SK-N-SH (cell line): Measurements from ENCODE around the gene SPATS1. TPM values are rescaled to one million over a fixed set of nuclear protein-coding genes. Genes with fewer than 3 reads are reported as not detected.

Experiments
- CTCF ChIA-PET: fragments of 300-600, 350-600 bp; formaldehyde crosslinking; extraction: SDS; loops from one replicate; lab custom pipeline; 2021; lab: Yijun Ruan, JAX
- POLR2A ChIA-PET: fragments of 350-600 bp; sonication (Branson Sonifier 250); formaldehyde crosslinking; extraction: SDS; loops from one replicate; lab custom pipeline; 2020; ENCODE audit warnings: antibody characterized with exemption, inconsistent platforms; lab: Yijun Ruan, JAX
- DNase-seq: peaks from one replicate; pipeline ENCODE4 v3.0.0; 2012
- H2AFZ ChIP-seq: fragments of 200-600 bp; sonication (generic); 2 replicates; pipeline ENCODE4 v1.8.1; 2016; ENCODE audit warnings: antibody characterized with exemption, mild to moderate bottlenecking, low read depth
- H3F3A ChIP-seq: fragments of 200-600 bp; sonication (generic); replicated peaks from 2 replicates; pipeline ENCODE3; 2016; ENCODE audit warnings: antibody characterized with exemption, mild to moderate bottlenecking; ENCODE audit not compliant: insufficient read depth
- H3K27ac ChIP-seq, 2 experiments: fragments of 200-500 bp in 1 of 2; fragments of 200-600 bp in 1 of 2; sonication (Bioruptor generic) in 1 of 2; sonication (generic), shearing (Covaris generic) in 1 of 2; 2 replicates each; pipeline versions ENCODE4 v1.5.1 to v1.6.1; 2014 to 2016; ENCODE audit warnings: low read depth in 2 of 2, inconsistent platforms in 1 of 2, low read length in 1 of 2, mild to moderate bottlenecking in 1 of 2, mixed read lengths in 1 of 2
- H3K27me3 ChIP-seq: fragments of 200-600 bp; sonication (generic), shearing (Covaris generic); 2 replicates; pipeline ENCODE4 v1.6.1; 2016; ENCODE audit warnings: mixed run types; ENCODE audit not compliant: insufficient read depth
- H3K36me3 ChIP-seq, 2 experiments: fragments of 200-500 bp in 1 of 2; fragments of 200-600 bp in 1 of 2; sonication (Bioruptor generic) in 1 of 2; sonication (generic) in 1 of 2; replicated peaks in 1 of 2; 2 replicates each; pipeline versions ENCODE3 to v1.5.1; 2014 to 2016; ENCODE audit warnings: low read length in 1 of 2, mild to moderate bottlenecking in 1 of 2; ENCODE audit not compliant: insufficient read depth in 2 of 2, control insufficient read depth in 1 of 2
- H3K4me1 ChIP-seq, 2 experiments: fragments of 200-500 bp in 1 of 2; fragments of 200-600 bp in 1 of 2; sonication (Bioruptor generic) in 1 of 2; sonication (generic), shearing (Covaris generic) in 1 of 2; 2 replicates each; pipeline versions ENCODE4 v1.5.1 to v1.6.1; 2014 to 2016; ENCODE audit warnings: low read depth in 1 of 2, low read length in 1 of 2, mixed run types in 1 of 2; ENCODE audit not compliant: insufficient read depth in 2 of 2, control insufficient read depth in 1 of 2
- H3K4me2 ChIP-seq: fragments of 200-600 bp; sonication (generic), shearing (Covaris generic); 2 replicates; pipeline ENCODE4 v1.6.1; 2017; ENCODE audit warnings: mixed run types
- H3K4me3 ChIP-seq, 2 experiments: fragments of 200-500 bp in 1 of 2; fragments of 200-600 bp in 1 of 2; sonication (Bioruptor generic) in 1 of 2; sonication (generic), shearing (Covaris generic) in 1 of 2; 2 replicates each; pipeline versions ENCODE4 v1.5.1 to v1.8.1; 2014 to 2016; ENCODE audit warnings: low read depth in 2 of 2, inconsistent platforms in 1 of 2, low read length in 1 of 2, mild to moderate bottlenecking in 1 of 2, mixed read lengths in 1 of 2, moderate library complexity in 1 of 2
- H3K79me2 ChIP-seq: fragments of 200-600 bp; sonication (generic); 2 replicates; pipeline ENCODE4 v1.8.1; 2017; ENCODE audit warnings: mild to moderate bottlenecking; ENCODE audit not compliant: insufficient read depth
- H3K9ac ChIP-seq: fragments of 200-600 bp; sonication (generic); 2 replicates; pipeline ENCODE4 v1.6.1; 2017; ENCODE audit warnings: mixed run types
- H3K9me2 ChIP-seq: fragments of 200-600 bp; sonication (generic); 2 replicates; pipeline ENCODE4 v1.6.1; 2017; ENCODE audit warnings: mixed run types
- H3K9me3 ChIP-seq: fragments of 200-600 bp; sonication (generic); 2 replicates; pipeline ENCODE4 v1.6.1; 2017; ENCODE audit warnings: mixed run types, mild to moderate bottlenecking, moderate library complexity
- H4K20me1 ChIP-seq: fragments of 200-600 bp; sonication (generic); 2 replicates; pipeline ENCODE4 v1.6.1; 2017; ENCODE audit warnings: mild to moderate bottlenecking, mixed run types; ENCODE audit not compliant: insufficient read depth
- CHD2 ChIP-seq: fragments of 150-350 bp; IDR thresholded peaks from 2 replicates; pipeline ENCODE4 v1.6.1; 2018; ENCODE audit warnings: low read length; ENCODE audit not compliant: partially characterized antibody
- EP300 ChIP-seq, 2 experiments: IDR thresholded peaks; 2 replicates each; pipeline versions ENCODE4 v1.4.0 to v1.6.1; 2012; ENCODE audit warnings: borderline replicate concordance in 1 of 2, low read depth in 1 of 2, low read length in 1 of 2
- FOXJ3 ChIP-seq: sonication (generic); formaldehyde crosslinking; IDR thresholded peaks from 2 replicates; pipeline ENCODE4 v1.5.1; 2020; ENCODE audit warnings: mild to moderate bottlenecking, missing genetic modification reagents
- FOXM1 ChIP-seq: IDR thresholded peaks from 2 replicates; pipeline ENCODE4 v1.4.0; 2012; ENCODE audit warnings: low read depth, mild to moderate bottlenecking
- IRF3 ChIP-seq: fragments of 150-350 bp; IDR thresholded peaks from 2 replicates; pipeline ENCODE4 v1.6.1; 2016; ENCODE audit warnings: mild to moderate bottlenecking, low read depth, low read length
- JUND ChIP-seq: IDR thresholded peaks from 2 replicates; pipeline ENCODE4 v1.4.0; 2012
- MAX ChIP-seq: IDR thresholded peaks from 2 replicates; pipeline ENCODE4 v1.4.0; 2012; ENCODE audit warnings: low read depth
- MEF2A ChIP-seq: IDR thresholded peaks from 2 replicates; pipeline ENCODE4 v1.4.0; 2012; ENCODE audit warnings: low read depth, borderline replicate concordance
- MXI1 ChIP-seq: IDR thresholded peaks from 2 replicates; pipeline ENCODE4 v1.6.1; 2012; ENCODE audit warnings: mild to moderate bottlenecking, low read depth, low read length, improper control_type of control experiment
- NFIC ChIP-seq: IDR thresholded peaks from 2 replicates; pipeline ENCODE4 v1.4.0; 2012; ENCODE audit warnings: borderline replicate concordance
- NRF1 ChIP-seq: IDR thresholded peaks from 2 replicates; pipeline ENCODE4 v1.6.1; 2012; ENCODE audit warnings: low read depth, mild to moderate bottlenecking, low read length
- PBX3 ChIP-seq: IDR thresholded peaks from 2 replicates; pipeline ENCODE4; 2012
- RAD21 ChIP-seq: IDR thresholded peaks from 2 replicates; pipeline ENCODE4 v1.6.1; 2012; ENCODE audit warnings: mild to moderate bottlenecking, low read length
- RCOR1 ChIP-seq: fragments of 150-350 bp; IDR thresholded peaks from 2 replicates; pipeline ENCODE4 v1.6.1; 2017; ENCODE audit warnings: antibody characterized with exemption, low read length
- RFX5 ChIP-seq: IDR thresholded peaks from 2 replicates; pipeline ENCODE4 v1.6.1; 2012; ENCODE audit warnings: mild to moderate bottlenecking, improper control_type of control experiment, low read length
- SIN3A ChIP-seq: IDR thresholded peaks from 2 replicates; pipeline ENCODE4 v1.6.1; 2012; ENCODE audit warnings: low read depth, mild to moderate bottlenecking, low read length, moderate library complexity, borderline replicate concordance
- TEAD4 ChIP-seq: IDR thresholded peaks from 2 replicates; pipeline ENCODE4 v1.4.0; 2012; ENCODE audit warnings: mild to moderate bottlenecking, borderline replicate concordance; ENCODE audit not compliant: insufficient read depth
- WGBS: methylation state at CpG from one replicate; pipeline ENCODE4 v1.1.6; 2017; ENCODE audit warnings: low lambda C conversion rate; 5-methylcytosine and 5-hydroxymethylcytosine counted together
- polyA plus RNA-seq, 3 experiments: library from polyadenylated mRNA; depleted of rRNA; stranded (reverse); fragments of >200 nt; gene quantifications; 2 replicates each; pipeline ENCODE4 v1.2.3, GENCODE V29; 2012

SPATS1 gene
- polyA plus RNA-seq, 1 of the 3 experiments (the other 2 are of a cell fraction), result not detected

- DNase-seq, result no peak
- Histone ChIP-seq H3F3A (no peaks in the 10 kb centered on the region), H3K36me3 (no peaks in the 10 kb centered on the region), H3K4me2 (no peak overlapping the region), H3K4me1 (peaks cover 0 to 11% of the 10 kb centered on the region in 2 experiments; a peak in 1 of 4 replicates), H3K27me3 (peaks cover 22% of the 10 kb centered on the region), H2AFZ (no peak overlapping the region), H3K79me2 (no peaks in the 10 kb centered on the region), H3K27ac (no peak overlapping the region), H4K20me1 (no peaks in the 10 kb centered on the region), H3K9me2 (no peaks in the 10 kb centered on the region), H3K4me3 (no peak overlapping the region), H3K9ac (no peak overlapping the region), H3K9me3 (no peaks in the 10 kb centered on the region)
- POLR2A ChIA-PET, result interaction anchor here (0.8 kb wide), 1 partner anchor 66 kb away, joined by 3 read pairs; the partner anchor contains the start of gene TMEM151B
- WGBS, result 40% methylated on average over 1 of the region's 1 CpG
- CTCF ChIA-PET, result interaction anchor here (1.3 to 10.2 kb wide), 7 partner anchors 9 to 104 kb away, joined by 3 to 220 read pairs (median 7); partner anchors contain the start of genes AARS2, NFKBIE and TMEM151B
- no peak for TF ChIP-seq NFIC
- TF ChIP-seq SIN3A, result no peak
- TF ChIP-seq RAD21, result no peak
- no peak for TF ChIP-seq CHD2
- no peak for TF ChIP-seq MXI1
- no peak for TF ChIP-seq TEAD4
- TF ChIP-seq FOXJ3 (CRISPR knock-in tag), result no peak
- no peak for TF ChIP-seq NRF1
- TF ChIP-seq EP300 (IDR thresholded peaks at IDR 0.05; ENCODE audit: borderline replicate concordance in 1 of 2, low read depth in 1 of 2, low read length in 1 of 2), result no peak
- no peak for TF ChIP-seq FOXM1
- TF ChIP-seq RFX5, result no peak
- TF ChIP-seq PBX3, result no peak
- TF ChIP-seq JUND, result no peak
- TF ChIP-seq RCOR1, result no peak
- TF ChIP-seq MEF2A, result no peak
- no peak for TF ChIP-seq MAX
- no peak for TF ChIP-seq IRF3
These were observed 6.8 kb upstream of the SPATS1 start for GRCh38 chr6:44335631-44336030.
